ENCODE results near the gene DCTN3. TPM values are rescaled to one million over a fixed set of nuclear protein-coding genes. Genes with fewer than 3 reads are reported as not detected.

Gene DCTN3
- total RNA-seq, 1 donor from 2014 or later, result 105 TPM

DNA sequence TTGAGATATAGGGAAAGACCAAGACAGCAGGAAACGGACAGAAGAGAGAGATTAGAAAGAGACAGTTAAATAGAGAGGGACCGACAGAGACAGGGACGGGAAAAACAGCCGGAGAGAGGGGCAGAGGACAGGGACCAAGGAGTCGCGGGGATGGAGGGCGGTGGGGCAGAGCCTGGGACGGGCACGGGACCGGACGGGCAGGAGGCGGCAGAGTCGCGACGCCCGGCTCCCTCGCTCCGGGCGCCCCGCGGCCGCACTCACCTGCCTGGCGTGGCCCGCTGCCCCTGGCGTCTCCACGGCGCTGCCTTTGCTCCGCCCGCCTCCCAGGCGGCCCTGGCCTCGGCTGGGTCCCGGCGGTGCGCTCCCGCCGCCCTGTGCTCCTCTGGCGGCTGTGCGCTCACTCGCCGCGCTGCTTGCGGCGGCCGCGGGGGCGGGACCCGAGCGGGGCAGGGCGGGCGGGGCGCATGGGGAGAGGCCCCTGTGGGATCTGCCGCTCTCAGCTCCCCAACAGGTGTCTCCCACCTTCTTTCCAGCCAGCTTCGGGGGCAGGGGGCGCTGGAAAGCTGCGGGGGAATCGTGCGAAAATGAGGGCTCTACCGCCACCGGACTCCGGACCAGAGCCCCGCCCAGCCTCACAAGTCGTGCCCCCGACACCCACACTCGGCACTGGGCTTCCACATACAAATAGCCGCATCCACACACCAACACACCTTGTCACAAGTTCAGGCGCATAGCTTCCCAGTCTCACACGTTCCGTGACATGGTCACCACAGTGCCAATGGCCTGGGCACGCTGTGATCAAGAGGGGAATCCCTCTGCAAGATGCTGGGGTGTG lies 8.6 kb upstream of the DCTN3 start, which contains the start of gene ARID3C:
Gene ARID3C, minus strand, starts transcription at position 411 of the 835 bp plus-strand sequence. CDS start 1,052 bp downstream, outside the sequence.
- Mint-ChIP-seq H3K27me3 (ENCODE audit: unreplicated experiment) (peaks cover 66% of the 10 kb centered on the region), H3K27ac (ENCODE audit: unreplicated experiment) (no peak within 1 kb of the TSS), H3K4me1 (ENCODE audit: unreplicated experiment) (peaks cover 12% of the 10 kb centered on the region), H3K4me3 (ENCODE audit: unreplicated experiment) (peak within 1 kb of the TSS; percentile 75), H3K36me3 (ENCODE audit: unreplicated experiment) (no peaks in the 10 kb centered on the region), H3K9me3 (ENCODE audit: unreplicated experiment) (no peaks in the 10 kb centered on the region)
- DNase-seq (ENCODE audit: extremely low spot score, unreplicated experiment), result no peak
- no peak for TF ChIP-seq CTCF (IDR thresholded peaks at IDR 0.05)

DNA sequence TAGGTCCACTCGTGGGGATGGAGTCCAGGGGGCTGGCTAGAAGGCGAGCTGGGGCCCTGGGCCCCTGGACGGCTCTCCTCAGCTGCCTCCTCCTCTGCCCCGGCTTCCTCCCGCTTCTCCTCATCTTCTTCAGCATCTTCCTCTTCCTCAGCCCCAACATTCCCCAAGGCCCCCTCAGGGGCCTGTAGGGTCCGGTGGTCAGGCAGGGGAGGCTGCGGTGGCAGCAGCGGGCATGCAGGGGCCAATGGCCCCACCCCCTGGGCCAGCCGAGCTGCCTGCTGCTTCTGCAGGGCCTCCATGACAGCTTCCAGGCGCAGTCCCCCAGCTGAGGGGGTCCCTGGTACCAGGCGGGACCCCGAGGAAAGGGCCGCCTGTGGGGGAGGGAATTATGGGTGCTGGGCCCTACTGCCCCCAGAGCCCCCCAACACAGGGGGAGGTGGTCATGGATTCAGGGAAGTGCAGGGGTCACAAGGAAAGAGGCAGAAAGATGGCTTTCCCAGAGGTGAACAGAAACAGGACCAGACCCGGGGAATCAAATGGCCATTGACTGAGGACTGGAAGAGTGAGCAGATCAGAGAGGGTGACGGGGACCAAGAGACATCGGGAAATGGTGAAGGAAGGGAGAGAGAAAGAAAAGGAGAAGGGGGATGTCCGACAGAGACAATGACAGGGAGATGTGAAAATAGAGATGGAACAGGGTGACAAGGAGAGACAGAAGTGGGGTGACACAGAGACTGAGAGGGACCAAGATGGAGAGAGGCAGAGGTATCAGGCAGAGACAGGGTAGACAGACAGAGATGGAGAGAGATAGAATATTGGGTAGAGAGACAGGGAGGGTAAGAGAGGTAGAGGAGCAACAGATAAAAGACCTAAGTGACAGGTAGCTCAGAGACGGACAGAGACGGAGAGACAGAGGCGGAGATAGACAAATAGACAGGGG lies 7.7 kb upstream of the DCTN3 start:
- no peak overlapping the region for H3K27ac Mint-ChIP-seq (ENCODE audit: unreplicated experiment)
- H3K27me3 Mint-ChIP-seq (ENCODE audit: unreplicated experiment), result peaks cover 66% of the 10 kb centered on the region
- H3K4me1 Mint-ChIP-seq (ENCODE audit: unreplicated experiment), result peaks cover 12% of the 10 kb centered on the region
- H3K36me3 Mint-ChIP-seq (ENCODE audit: unreplicated experiment), result no peaks in the 10 kb centered on the region
- H3K4me3 Mint-ChIP-seq (ENCODE audit: unreplicated experiment), result peak overlapping the region; percentile 75
- DNase-seq (ENCODE audit: extremely low spot score, unreplicated experiment), result no peak
- no peak for TF ChIP-seq CTCF (IDR thresholded peaks at IDR 0.05)
- H3K9me3 Mint-ChIP-seq (ENCODE audit: unreplicated experiment), result no peaks in the 10 kb centered on the region

GRCh38 chr9:34625186-34625486 lies 4.8 kb upstream of the DCTN3 start:
- Mint-ChIP-seq H3K4me3 (ENCODE audit: unreplicated experiment) (no peak overlapping the region), H3K36me3 (ENCODE audit: unreplicated experiment) (no peaks in the 10 kb centered on the region), H3K4me1 (ENCODE audit: unreplicated experiment) (peaks cover 17% of the 10 kb centered on the region), H3K9me3 (ENCODE audit: unreplicated experiment) (no peaks in the 10 kb centered on the region), H3K27ac (ENCODE audit: unreplicated experiment) (no peak overlapping the region), H3K27me3 (ENCODE audit: unreplicated experiment) (peaks cover 46% of the 10 kb centered on the region)
- no peak for TF ChIP-seq CTCF (IDR thresholded peaks at IDR 0.05)
- DNase-seq (ENCODE audit: extremely low spot score, unreplicated experiment), result no peak

- peaks cover 41% of the 10 kb centered on the region for H3K27me3 Mint-ChIP-seq (ENCODE audit: unreplicated experiment)
- TF ChIP-seq CTCF (IDR thresholded peaks at IDR 0.05), result no peak
- H3K4me1 Mint-ChIP-seq (ENCODE audit: unreplicated experiment), result peaks cover 20% of the 10 kb centered on the region
- no peak overlapping the region for H3K27ac Mint-ChIP-seq (ENCODE audit: unreplicated experiment)
- no peak for DNase-seq (ENCODE audit: extremely low spot score, unreplicated experiment)
- no peaks in the 10 kb centered on the region for H3K36me3 Mint-ChIP-seq (ENCODE audit: unreplicated experiment)
- H3K4me3 Mint-ChIP-seq (ENCODE audit: unreplicated experiment), result no peak overlapping the region
- H3K9me3 Mint-ChIP-seq (ENCODE audit: unreplicated experiment), result no peaks in the 10 kb centered on the region
These were observed 4.3 kb upstream of the DCTN3 start for GRCh38 chr9:34624475-34625185.
